Panc1 (cell line): ENCODE results near the gene ETV2. TPM values are rescaled to one million over a fixed set of nuclear protein-coding genes. Genes with fewer than 3 reads are reported as not detected.

Experiments used
- ATAC-seq: fragments of 200-7000 bp; cut with Tn5 transposase; 2 replicates; pipeline ENCODE4 v1.9.1; 2020; ENCODE audit warnings: mild to moderate bottlenecking, moderate library complexity
- BruUV-seq: library from RNA; stranded (reverse); fragments of 400-500 nt; replicated peaks from 2 replicates; lab custom pipeline; 2021; lab: Mats Ljungman, UMichigan
- CTCF ChIA-PET: fragments of 300-600 bp; sonication (Branson Sonifier 250); formaldehyde crosslinking; loops from one replicate; lab custom pipeline; 2022; ENCODE audit warnings: antibody characterized with exemption; lab: Charles Lee
- POLR2A ChIA-PET: fragments of 300-600 bp; sonication (Branson Sonifier 250); formaldehyde crosslinking; loops from one replicate; lab custom pipeline; 2022; ENCODE audit warnings: antibody characterized with exemption; lab: Charles Lee
- DNase-seq: peaks from one replicate; pipeline ENCODE4 v3.0.0-alpha.2; 2010; ENCODE audit warnings: low read depth, low spot score
- H3K27ac ChIP-seq: 2 replicates; pipeline ENCODE4 v1.5.1; 2011; ENCODE audit warnings: mild to moderate bottlenecking, low read length, inconsistent platforms
- H3K27me3 ChIP-seq: fragments of 200-500 bp; sonication (Bioruptor generic); 2 replicates; pipeline ENCODE4 v1.6.0; 2014; ENCODE audit warnings: low read length, inconsistent platforms; ENCODE audit not compliant: control insufficient read depth, insufficient read depth
- H3K36me3 ChIP-seq: fragments of 200-500 bp; sonication (Bioruptor generic); 2 replicates; pipeline ENCODE4 v1.5.1; 2014; ENCODE audit warnings: inconsistent platforms, mild to moderate bottlenecking, low read length, moderate library complexity; ENCODE audit not compliant: control insufficient read depth, insufficient read depth
- H3K4me1 ChIP-seq: 2 replicates; pipeline ENCODE4 v1.5.1; 2011; ENCODE audit warnings: inconsistent platforms, mild to moderate bottlenecking, low read length, moderate library complexity; ENCODE audit not compliant: control insufficient read depth, insufficient read depth
- H3K4me3 ChIP-seq, 2 experiments: 2 replicates each; pipeline ENCODE4 v1.5.1; 2011 to 2012; ENCODE audit warnings: low read depth in 2 of 2, low read length in 2 of 2, mild to moderate bottlenecking in 2 of 2, inconsistent platforms in 1 of 2, moderate library complexity in 1 of 2
- H3K9me3 ChIP-seq: fragments of 200-500 bp; sonication (Bioruptor generic); 2 replicates; pipeline ENCODE4 v1.5.1; 2014; ENCODE audit warnings: low read depth, mild to moderate bottlenecking, inconsistent platforms, low read length, moderate library complexity; ENCODE audit not compliant: control insufficient read depth, insufficient read depth
- POLR2AphosphoS5 ChIP-seq: IDR thresholded peaks from 2 replicates; pipeline ENCODE4 v1.6.1; 2012; ENCODE audit warnings: mild to moderate bottlenecking, low read depth, low read length, moderate library complexity
- SIN3A ChIP-seq: IDR thresholded peaks from 2 replicates; pipeline ENCODE4 v1.6.1; 2012; ENCODE audit warnings: low read depth, mild to moderate bottlenecking, low read length, moderate library complexity, borderline replicate concordance; ENCODE audit not compliant: insufficient read depth
- TCF7L2 ChIP-seq: IDR thresholded peaks from 2 replicates; pipeline ENCODE4 v1.6.1; 2011; ENCODE audit warnings: mild to moderate bottlenecking, low read depth, low read length, inconsistent platforms
- in situ Hi-C: cut with HindIII; loops from 2 replicates; pipeline ENCODE4 v1.10.0; 2016; ENCODE audit warnings: low sequenced_read_pairs, low pct_unique_long_range_greater_than_20kb
- intact Hi-C: fragments of 100-400 bp; cut with micrococcal nuclease; formaldehyde crosslinking; loops from one replicate; pipeline ENCODE4 v1.10.0; 2022; ENCODE audit not compliant: unreplicated experiment
- total RNA-seq: library from RNA; stranded (reverse); gene quantifications from one replicate; pipeline ENCODE4 v1.2.1, GENCODE V29; 2021; ENCODE audit not compliant: unreplicated experiment
- TF ChIP-seq, protein P1 (sequence below): fragments of 450-650 bp; IDR thresholded peaks from 2 replicates; pipeline ENCODE4 v1.5.1; 2017; ENCODE audit warnings: mild to moderate bottlenecking
- TF ChIP-seq, protein P2 (sequence below), 2 experiments: IDR thresholded peaks; 2 replicates each; pipeline ENCODE4 v1.6.1; 2011 to 2012; ENCODE audit warnings: low read depth in 2 of 2, control low read depth in 1 of 2, low read length in 1 of 2, mild to moderate bottlenecking in 1 of 2, moderate library complexity in 1 of 2; ENCODE audit not compliant: insufficient read depth in 1 of 2

Gene ETV2
- total RNA-seq, 1 experiment from 2014 or later = 2.8 TPM

DNA sequence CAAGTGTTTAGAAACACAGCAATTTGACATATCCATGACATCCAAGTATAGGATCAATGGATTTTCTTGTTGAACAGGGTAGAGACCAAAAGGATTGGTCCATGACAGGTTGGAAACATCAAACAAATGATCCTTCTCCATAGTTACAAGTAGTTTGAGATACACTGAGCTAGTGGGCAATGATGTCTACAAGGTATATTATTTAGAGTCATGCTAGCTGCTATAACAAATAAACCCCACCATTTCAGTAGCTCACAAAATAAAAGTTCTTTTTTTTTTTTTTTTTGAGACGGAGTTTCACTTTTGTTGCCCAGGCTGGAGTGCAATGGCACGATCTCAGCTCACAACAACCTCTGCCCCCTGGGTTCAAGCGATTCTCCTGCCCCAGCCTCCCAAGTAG lies 33.9 kb upstream of the ETV2 start:
- TF ChIP-seq TCF7L2 (no peak), POLR2AphosphoS5 (no peak), SIN3A (no peak)
- TF ChIP-seq, protein P1, sequence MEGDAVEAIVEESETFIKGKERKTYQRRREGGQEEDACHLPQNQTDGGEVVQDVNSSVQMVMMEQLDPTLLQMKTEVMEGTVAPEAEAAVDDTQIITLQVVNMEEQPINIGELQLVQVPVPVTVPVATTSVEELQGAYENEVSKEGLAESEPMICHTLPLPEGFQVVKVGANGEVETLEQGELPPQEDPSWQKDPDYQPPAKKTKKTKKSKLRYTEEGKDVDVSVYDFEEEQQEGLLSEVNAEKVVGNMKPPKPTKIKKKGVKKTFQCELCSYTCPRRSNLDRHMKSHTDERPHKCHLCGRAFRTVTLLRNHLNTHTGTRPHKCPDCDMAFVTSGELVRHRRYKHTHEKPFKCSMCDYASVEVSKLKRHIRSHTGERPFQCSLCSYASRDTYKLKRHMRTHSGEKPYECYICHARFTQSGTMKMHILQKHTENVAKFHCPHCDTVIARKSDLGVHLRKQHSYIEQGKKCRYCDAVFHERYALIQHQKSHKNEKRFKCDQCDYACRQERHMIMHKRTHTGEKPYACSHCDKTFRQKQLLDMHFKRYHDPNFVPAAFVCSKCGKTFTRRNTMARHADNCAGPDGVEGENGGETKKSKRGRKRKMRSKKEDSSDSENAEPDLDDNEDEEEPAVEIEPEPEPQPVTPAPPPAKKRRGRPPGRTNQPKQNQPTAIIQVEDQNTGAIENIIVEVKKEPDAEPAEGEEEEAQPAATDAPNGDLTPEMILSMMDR = no peak
- TF ChIP-seq, protein P2, sequence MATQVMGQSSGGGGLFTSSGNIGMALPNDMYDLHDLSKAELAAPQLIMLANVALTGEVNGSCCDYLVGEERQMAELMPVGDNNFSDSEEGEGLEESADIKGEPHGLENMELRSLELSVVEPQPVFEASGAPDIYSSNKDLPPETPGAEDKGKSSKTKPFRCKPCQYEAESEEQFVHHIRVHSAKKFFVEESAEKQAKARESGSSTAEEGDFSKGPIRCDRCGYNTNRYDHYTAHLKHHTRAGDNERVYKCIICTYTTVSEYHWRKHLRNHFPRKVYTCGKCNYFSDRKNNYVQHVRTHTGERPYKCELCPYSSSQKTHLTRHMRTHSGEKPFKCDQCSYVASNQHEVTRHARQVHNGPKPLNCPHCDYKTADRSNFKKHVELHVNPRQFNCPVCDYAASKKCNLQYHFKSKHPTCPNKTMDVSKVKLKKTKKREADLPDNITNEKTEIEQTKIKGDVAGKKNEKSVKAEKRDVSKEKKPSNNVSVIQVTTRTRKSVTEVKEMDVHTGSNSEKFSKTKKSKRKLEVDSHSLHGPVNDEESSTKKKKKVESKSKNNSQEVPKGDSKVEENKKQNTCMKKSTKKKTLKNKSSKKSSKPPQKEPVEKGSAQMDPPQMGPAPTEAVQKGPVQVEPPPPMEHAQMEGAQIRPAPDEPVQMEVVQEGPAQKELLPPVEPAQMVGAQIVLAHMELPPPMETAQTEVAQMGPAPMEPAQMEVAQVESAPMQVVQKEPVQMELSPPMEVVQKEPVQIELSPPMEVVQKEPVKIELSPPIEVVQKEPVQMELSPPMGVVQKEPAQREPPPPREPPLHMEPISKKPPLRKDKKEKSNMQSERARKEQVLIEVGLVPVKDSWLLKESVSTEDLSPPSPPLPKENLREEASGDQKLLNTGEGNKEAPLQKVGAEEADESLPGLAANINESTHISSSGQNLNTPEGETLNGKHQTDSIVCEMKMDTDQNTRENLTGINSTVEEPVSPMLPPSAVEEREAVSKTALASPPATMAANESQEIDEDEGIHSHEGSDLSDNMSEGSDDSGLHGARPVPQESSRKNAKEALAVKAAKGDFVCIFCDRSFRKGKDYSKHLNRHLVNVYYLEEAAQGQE (IDR thresholded peaks at IDR 0.05; ENCODE audit: insufficient read depth in 1 of 2, low read depth in 2 of 2, low read length in 1 of 2) = no peak
- ATAC-seq = no peak
- in situ Hi-C loops = no loop called here
- H3K36me3 ChIP-seq = no peaks in the 10 kb centered on the region
- no peak overlapping the region for H3K4me3 ChIP-seq
- ChIA-PET CTCF (interaction anchor here (0.5 kb wide), 1 partner anchor 13 kb away, joined by 4 read pairs; no protein-coding TSS in a partner anchor), POLR2A (interaction anchor here (0.5 kb wide), 1 partner anchor 44 kb away, joined by 3 read pairs; the partner anchor contains the start of gene ATP4A)
- BruUV-seq = no TSS peak
- H3K4me1 ChIP-seq = no peaks in the 10 kb centered on the region
- H3K9me3 ChIP-seq = no peaks in the 10 kb centered on the region; the same call in 1 of the 2 replicates
- no peak overlapping the region for H3K27ac ChIP-seq
- no peaks in the 10 kb centered on the region for H3K27me3 ChIP-seq
- intact Hi-C loops = no loop called here
- no peak for DNase-seq

DNA sequence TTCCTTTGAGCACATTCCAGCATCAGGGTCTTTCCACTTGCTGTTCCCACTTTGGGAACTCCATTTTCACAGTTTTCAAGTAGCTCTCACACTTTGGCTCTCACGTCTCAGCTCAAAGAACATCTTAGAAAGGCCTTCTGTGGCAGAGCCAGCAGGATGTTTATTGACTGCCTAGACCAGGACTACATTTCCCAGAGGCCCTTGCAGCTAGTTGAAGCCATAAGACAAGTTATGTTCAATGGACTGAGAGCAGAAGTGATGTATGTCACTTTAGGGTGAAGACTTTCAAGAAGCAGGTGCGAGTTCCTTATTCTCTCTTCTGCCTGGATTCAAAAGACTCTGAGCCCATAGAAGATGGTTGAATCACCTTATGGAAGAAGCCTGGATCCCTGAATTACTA lies 33.3 kb upstream of the ETV2 start:
- Histone ChIP-seq H3K27me3 (no peaks in the 10 kb centered on the region), H3K4me3 (no peak overlapping the region), H3K36me3 (no peaks in the 10 kb centered on the region), H3K4me1 (no peaks in the 10 kb centered on the region), H3K9me3 (no peaks in the 10 kb centered on the region; the same call in 1 of the 2 replicates), H3K27ac (no peak overlapping the region)
- DNase-seq = no peak
- no TSS peak for BruUV-seq
- intact Hi-C loops (no loop called here), in situ Hi-C loops (no loop called here)
- no peak for ATAC-seq
- TF ChIP-seq TCF7L2 (no peak), POLR2AphosphoS5 (no peak), SIN3A (no peak)
- TF ChIP-seq, protein P2 (IDR thresholded peaks at IDR 0.05; ENCODE audit: insufficient read depth in 1 of 2, low read depth in 2 of 2, low read length in 1 of 2) = no peak
- TF ChIP-seq, protein P1 = no peak
- ChIA-PET POLR2A (interaction anchor here (0.5 kb wide), 1 partner anchor 45 kb away, joined by 3 read pairs; the partner anchor contains the start of gene ATP4A), CTCF (interaction anchor here (0.5 kb wide), 1 partner anchor 14 kb away, joined by 4 read pairs; no protein-coding TSS in a partner anchor)
